Measurements from ENCODE around the gene LTBP3.
A peak's percentile ranks its signal among the peaks of the same experiment; 100 is the strongest.

Gene LTBP3

GRCh38 chr11:65558002-65558929 lies at the start of gene LTBP3:
LTBP3 (minus strand) TSS chr11:65558359; CDS start chr11:65557959, 400 bp downstream.
- no peak for DNase-seq (ENCODE audit: extremely low read depth, low read depth)
- no peak for TF ChIP-seq CTCF (IDR thresholded peaks at IDR 0.05; ENCODE audit: low read depth, low read length, missing control alignments)
- peak within 1 kb of the TSS; percentile 56 for H3K4me3 ChIP-seq (replicated peaks; ENCODE audit: low read depth, low read length)

DNA sequence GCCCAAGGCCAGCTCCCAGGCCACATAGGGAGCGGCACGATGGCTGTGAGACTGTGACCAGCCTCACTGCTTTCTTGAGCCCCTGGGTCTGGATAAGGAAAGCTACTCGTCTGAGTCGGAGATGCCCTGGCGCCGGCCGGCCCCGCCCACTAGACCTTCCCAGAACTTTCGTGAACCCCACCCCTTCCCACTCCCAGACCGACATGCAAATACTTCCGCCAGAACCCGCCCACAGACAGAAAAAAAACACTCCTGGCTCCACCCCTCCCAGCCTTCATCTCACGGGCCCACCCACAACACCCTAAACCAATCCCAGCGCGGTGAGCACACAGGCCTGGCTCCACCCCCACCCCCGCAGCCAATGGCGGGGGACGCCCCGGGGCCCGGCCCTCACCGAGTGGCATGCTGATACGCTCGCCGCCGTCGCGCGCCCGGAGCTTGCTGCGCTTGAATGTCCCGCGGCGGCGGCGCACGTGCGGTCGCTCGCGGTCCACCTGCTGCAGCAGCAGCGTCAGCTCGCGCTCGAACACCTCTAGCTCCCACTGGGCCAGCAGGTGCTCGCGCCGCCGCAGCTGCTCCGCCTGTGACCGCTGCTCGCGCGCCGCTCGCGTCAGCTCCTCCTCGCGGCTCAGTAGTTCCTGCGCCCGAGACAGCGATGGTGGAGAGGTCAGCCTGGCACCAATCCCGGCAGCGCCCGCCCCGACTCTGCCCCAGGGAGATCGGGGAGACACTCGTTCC lies 48.9 kb upstream of the LTBP3 start:
- DNase-seq (ENCODE audit: extremely low read depth, low read depth), result peak; percentile 88
- no peak for TF ChIP-seq CTCF (IDR thresholded peaks at IDR 0.05; ENCODE audit: low read depth, low read length, missing control alignments)
- H3K4me3 ChIP-seq (replicated peaks; ENCODE audit: low read depth, low read length), result peak overlapping the region; percentile 35

GRCh38 chr11:65604258-65604657 lies 46.1 kb upstream of the LTBP3 start:
- DNase-seq (ENCODE audit: extremely low read depth, low read depth), result no peak
- TF ChIP-seq CTCF (IDR thresholded peaks at IDR 0.05; ENCODE audit: low read depth, low read length, missing control alignments), result no peak
- H3K4me3 ChIP-seq (replicated peaks; ENCODE audit: low read depth, low read length), result no peak overlapping the region

DNA sequence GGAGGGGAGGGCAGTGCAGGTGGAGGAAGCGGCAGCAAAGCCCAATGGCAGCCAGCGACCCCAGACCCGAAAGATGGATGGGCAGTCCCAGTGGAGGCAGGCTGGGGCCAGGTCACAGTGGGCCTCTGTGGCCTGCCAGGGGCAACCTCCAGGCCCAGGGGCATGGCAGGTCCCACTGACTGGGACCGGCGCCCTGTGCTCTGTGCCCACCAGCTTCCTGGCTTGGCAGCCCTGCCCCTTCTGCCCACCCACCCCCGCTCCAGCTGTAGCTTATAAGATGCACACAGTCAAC lies 41.7 kb upstream of the LTBP3 start:
- DNase-seq (ENCODE audit: extremely low read depth, low read depth), result no peak
- no peak for TF ChIP-seq CTCF (IDR thresholded peaks at IDR 0.05; ENCODE audit: low read depth, low read length, missing control alignments)
- H3K4me3 ChIP-seq (replicated peaks; ENCODE audit: low read depth, low read length), result no peak overlapping the region

GRCh38 chr11:65599216-65599954 lies 41.2 kb upstream of the LTBP3 start:
- no peak for DNase-seq (ENCODE audit: extremely low read depth, low read depth)
- TF ChIP-seq CTCF (IDR thresholded peaks at IDR 0.05; ENCODE audit: low read depth, low read length, missing control alignments), result no peak
- H3K4me3 ChIP-seq (replicated peaks; ENCODE audit: low read depth, low read length), result no peak overlapping the region

GRCh38 chr11:65598258-65598699 lies 40.1 kb upstream of the LTBP3 start:
- no peak for DNase-seq (ENCODE audit: extremely low read depth, low read depth)
- H3K4me3 ChIP-seq (replicated peaks; ENCODE audit: low read depth, low read length), result no peak overlapping the region
- TF ChIP-seq CTCF (IDR thresholded peaks at IDR 0.05; ENCODE audit: low read depth, low read length, missing control alignments), result no peak
